Measurements from ENCODE around the gene BNC2.

Gene BNC2

GRCh38 chr9:16811987-16812685 lies 58.3 kb downstream of the BNC2 start:
- DNase-seq = no peak

DNA sequence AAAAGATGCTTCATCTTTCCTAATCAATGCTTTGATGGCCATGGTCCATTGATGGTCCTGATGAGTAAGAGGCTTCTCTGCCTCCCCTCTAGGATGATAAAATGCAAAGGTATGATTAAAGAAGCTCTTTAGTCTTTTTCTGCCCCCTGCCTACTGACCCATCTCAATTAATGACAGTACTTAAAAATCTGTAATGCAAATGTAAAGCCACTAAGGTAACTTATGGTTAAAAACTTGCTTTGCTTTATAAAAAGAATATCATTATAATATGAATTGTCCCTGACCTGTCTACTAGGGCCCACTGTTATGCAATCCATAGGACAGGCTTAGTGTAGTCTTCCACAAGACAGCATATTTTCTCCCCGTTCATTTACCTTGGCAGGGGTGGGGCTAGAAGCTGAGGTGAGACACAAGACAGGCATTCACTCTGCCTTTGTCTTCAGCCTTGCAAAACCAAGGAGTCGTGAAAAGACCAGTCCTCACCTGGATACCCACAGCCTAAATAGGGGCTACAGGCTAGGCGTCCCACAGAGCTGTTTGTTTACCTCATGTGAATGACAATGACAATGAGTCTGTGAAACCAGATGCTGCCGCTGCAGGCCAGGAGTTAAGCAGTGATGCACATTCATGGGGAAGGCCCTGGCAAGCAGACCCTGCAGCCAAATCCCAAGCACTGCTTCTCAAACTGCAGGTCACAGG lies 60.4 kb downstream of the BNC2 start:
- no peak for DNase-seq

GRCh38 chr9:16806674-16807073 lies 63.8 kb downstream of the BNC2 start:
- no peak for DNase-seq

DNA sequence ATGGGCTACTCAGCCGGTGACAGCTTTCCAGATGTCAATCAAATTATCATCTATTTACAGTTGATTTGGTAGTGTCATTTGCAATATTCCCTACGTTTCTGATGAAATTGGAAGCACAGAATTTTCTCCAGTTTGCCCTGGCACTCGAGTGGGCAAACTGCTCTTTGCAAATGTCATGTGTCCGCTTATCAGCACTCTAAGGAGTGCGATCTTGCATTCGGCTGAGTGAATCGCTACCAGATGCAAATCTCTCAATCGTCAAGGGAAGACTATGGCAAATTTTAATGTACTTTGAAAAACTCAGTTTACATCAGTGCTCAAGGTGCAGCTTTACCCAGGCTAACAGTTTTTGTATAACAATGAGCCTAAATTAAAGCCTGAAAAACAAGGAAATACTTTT lies 66.8 kb downstream of the BNC2 start:
- DNase-seq = no peak

- DNase-seq = no peak
Observed at GRCh38 chr9:16801871-16802466, 68.5 kb downstream of the BNC2 start.

DNA sequence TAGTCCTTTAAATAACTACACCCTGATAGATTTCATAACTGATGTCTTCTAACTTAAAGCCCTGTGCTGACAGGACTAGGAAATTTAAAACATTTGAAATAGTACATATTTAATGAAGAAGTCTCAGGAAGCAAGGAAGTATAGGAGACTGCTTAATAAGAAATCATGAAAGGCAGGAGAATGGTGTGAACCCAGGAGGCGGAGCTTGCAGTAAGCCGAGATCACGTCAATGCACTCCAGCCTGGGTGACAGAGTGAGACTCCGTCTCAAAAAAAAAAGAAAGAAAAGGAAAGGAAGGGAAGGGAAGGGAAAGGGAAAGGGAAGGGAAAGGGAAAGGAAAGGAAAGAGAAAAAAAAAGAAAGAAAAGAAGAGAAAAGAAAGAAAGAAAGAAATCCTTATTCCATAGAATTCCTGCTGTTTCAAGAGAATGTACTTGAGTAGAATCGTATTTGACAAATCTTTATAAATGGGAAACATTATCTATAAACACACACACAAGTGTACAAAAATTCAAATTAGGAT lies 74.1 kb downstream of the BNC2 start:
- no peak for DNase-seq

DNA sequence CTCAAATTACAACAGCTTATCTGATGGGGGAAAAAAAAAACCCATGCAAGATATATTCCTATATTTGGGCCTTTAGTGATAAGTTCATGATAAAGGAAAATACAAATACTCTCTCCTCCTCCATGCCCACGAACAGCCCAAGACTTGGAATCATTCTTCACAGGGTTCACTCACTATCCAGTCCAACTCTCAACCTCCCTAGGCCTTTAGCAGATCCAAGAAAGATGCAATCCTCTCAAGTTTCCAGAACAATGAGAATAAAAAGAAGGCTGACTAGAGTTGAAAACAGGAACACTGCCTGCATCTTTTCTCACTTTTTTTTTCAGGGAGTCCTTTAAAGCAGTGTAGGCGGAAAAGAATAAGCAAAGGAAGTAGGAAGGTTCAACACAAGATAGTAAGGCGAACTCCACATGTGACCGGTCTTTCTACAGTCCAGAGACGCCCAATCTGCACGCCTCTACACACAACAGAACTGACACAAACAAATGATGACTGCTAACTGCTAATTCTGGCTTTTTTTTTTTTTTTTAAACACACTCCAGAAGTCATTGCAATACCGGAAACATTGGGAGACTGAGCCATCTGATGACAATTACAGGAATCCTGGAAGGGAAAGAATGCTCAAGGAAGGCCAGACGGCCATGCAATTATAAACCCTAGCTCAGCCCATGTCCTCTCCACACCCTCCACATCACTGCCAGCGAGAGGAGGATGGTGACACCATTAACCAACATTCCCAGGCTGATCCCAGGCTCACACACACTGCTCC lies 75.4 kb downstream of the BNC2 start:
- DNase-seq = no peak

DNA sequence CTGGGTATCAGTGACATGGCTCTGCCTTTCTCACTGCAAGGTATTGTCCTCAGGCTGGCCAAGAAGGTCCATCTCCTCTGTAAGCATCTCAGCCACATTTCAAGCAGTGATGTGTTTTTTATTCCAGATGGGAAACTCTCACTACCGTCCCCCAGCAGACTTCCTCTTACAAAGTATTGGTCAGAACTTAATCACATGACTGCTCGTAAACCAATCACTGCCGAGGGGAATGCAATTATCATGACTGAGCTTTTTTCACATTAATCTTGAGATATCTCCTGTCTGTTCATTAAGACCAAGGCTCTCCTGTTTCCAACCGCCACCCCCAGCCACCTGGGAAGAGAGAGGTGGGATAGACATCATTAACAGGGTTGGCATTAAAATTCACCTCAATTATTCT lies 76.4 kb downstream of the BNC2 start:
- DNase-seq = no peak

GRCh38 chr9:16787724-16788123 lies 82.7 kb downstream of the BNC2 start:
- no peak for DNase-seq

- DNase-seq = no peak
Observed at GRCh38 chr9:16784002-16784401, 86.5 kb downstream of the BNC2 start.

- DNase-seq = no peak
Observed at GRCh38 chr9:16782490-16782889, 88.0 kb downstream of the BNC2 start.

DNA sequence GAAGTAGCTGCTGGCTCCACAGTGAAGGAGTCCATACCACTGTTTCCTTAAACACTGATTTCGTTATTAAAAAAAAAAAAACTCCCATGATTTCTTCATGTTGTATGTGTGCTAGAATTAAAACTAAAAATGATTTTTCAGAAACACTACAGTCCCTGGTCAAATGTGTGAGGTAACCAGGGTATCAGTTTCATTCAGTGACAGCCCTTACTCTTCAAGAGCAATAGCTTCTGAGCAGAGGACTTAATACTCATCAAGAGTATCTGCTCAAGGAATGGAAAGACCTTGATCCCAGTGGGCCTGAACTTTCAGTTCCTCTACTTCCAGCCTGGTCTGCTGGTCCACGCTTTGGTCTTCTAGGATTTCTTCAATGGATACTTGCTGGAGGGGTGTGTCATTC lies 95.1 kb downstream of the BNC2 start:
- no peak for DNase-seq

DNA sequence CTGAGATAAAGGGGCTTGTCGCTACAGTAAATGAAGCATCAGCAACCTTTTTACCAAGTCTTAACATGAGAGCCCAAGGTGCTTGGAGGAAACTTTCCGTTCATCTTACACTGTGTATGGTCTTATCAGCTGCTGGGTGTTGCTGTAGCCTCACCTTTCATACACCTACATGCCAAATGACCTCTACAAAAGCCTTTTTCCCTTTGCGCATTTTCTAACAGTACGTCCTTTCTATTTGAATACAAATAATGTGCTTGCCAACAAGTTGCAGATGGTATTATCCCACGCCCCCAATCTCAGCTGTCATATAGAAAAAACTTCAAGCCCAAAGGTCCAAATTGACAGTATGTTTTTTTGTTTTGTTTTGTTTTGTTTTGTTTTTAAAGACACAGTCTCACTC lies 96.9 kb downstream of the BNC2 start:
- DNase-seq = no peak

GRCh38 chr9:16773116-16773515 lies 97.4 kb downstream of the BNC2 start:
- DNase-seq = no peak

DNA sequence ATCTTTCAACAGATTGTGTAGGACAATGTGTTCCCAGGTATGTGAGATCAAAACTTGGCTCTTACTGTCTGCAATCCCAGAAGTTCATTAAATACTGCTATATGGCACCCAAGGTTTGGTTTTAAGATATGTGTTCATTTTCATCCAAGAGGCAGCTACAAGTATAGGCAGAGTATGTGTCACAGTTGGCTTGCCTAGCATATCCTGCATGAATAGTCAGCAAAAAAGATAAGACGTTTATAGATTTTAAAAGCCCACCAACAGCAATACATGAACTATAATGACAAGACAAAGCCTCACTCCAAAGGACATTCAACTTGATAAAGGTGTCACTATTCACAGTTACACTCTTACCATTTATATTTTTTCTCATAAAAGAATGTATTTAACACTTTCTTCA lies 99.1 kb downstream of the BNC2 start:
- DNase-seq = no peak

- no peak for DNase-seq
Observed at GRCh38 chr9:16769291-16769690, 101.2 kb downstream of the BNC2 start.

GRCh38 chr9:16768816-16769215 lies 101.7 kb downstream of the BNC2 start:
- DNase-seq = no peak

DNA sequence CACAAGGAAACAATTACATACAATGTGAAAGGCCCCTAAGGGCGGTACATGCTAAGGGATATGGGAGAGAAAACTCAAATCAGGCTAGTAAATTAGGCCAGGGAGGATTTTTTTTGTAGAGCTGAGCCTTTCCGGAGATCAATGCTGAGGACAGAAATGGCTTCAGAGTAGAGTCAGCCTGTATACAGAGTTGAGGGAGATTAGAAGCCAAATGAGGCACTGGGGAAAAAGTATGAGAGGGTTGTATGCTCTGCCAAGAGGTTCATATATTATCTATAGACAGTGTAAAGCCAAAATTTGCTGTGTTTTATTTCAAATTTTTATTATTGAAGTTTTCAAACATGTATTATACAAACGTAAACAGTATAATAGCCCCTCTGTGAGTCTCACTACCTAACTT lies 103.1 kb downstream of the BNC2 start:
- no peak for DNase-seq

DNA sequence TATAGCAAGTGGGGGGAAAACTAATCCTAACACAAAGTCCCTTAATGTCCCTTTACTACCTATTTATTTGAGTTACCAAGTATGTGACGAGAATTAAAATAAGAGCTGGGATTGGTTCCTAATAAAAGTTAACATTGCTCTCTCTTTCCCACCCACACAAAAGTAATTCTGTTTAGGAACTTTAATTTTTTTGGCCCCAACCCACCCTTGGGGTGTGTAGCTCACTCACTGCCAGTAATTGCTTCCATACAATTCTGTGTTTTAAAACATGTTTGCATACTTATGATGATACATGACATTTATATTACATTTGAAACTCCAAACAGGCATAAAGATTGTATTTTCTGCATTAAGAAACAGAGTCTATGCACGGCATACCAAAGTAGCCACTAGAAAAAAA lies 106.5 kb downstream of the BNC2 start:
- DNase-seq = no peak

- DNase-seq = no peak
Observed at GRCh38 chr9:16755467-16756160, 114.9 kb downstream of the BNC2 start.

- DNase-seq = no peak
Observed at GRCh38 chr9:16754662-16755061, 115.8 kb downstream of the BNC2 start.

DNA sequence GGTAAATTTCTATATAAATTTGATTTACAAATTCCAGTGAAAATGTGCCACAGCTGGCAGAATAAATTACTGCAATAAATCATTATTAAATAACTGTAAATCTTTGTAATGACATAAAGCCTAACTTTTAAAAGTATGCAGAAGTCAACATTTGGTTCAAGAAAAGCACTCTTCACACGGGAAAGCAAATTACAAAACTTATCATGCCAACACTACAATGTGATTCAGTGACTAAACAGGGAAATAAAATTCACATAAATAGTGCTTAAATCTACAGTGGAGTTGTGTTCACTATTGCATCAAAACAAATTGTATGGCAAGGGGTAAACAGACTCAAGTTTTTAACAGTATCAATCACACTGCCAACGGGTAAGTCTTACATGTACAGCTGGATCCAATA lies 117.2 kb downstream of the BNC2 start:
- DNase-seq = no peak

DNA sequence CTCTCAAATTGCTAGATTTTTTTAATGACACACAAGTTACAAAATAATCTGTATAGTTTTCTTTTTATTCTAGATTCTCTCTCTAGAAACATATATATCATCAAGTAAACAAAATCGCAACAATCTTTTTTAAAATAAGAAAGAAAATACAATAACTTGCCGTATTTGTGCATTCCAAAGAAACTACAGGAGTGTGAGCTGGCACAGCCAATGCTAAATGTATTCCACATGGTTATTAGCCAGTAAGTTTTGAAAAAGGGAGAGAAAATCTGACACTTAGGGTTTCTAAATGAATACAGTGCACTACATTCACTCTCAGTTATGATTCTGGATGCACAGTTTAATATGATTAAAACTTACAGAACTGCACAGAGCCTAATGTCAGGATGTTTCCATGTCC lies 117.9 kb downstream of the BNC2 start:
- DNase-seq = no peak

All from activated CD4-positive, CD25-positive, alpha-beta regulatory T cell treated with anti-CD3 and anti-CD28 coated beads, Interleukin-2, amount 50 U/mL, for 72 hours (primary cell).